ENCODE results near the gene HRCT1.
"Not testable (repeated sequence)": the region's sequence is repeated elsewhere in the genome, so short reads cannot be mapped to it uniquely, and the experiment has no call there.

HRCT1 gene

DNA sequence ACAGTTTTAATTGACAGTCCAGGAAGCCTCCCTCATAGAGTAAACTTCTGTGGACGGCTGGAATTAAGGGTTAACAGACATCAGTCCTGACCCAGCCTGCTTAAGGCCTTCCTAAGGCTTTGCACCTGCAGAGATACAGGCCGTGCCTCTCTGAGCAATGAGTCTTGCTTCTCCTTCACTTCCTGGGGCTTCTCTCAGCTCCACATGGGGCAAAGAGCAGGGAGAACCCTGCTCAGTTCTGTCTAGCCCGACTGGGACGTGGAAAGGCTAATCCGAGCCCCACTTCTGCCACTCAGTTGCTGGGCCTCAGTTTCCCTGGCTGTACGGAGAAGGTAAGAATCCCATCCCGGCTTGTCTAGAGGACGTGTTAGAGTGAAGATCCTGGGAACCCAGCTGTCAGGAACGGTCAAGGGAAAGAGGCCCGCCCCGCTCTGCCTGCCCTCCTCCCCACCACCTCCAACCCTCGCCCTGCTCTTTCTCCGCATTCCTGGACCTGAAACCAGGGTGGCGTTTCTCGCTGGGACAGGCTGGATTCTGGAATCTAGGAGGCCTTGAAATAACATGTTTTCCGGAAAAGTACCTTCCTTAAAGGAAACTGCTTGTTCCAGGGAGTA, 9.8 kb downstream of the HRCT1 start:
- DNase-seq (ENCODE audit: low read depth in 2 of 3, low spot score in 2 of 3): no peak

DNA sequence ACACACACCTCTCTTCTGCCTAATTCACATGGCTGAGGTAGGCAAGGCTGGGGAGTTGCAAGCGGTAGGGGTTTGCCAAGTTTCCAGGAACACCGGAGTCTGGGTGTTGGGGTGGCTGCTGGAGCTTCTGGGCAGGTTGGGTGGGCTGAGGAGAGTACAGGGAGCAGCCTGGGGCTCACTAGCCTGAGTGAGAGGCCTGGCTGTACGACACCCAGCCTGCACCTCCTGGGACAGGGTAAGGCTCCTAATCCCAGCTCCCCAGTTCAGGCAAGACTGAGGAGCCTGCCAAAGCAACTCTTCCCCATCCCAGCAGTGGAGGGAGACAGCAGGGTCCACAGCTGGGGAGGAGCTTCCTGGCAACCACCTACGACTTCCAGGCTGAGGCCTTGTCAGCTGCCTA, 11.3 kb downstream of the HRCT1 start:
- DNase-seq (ENCODE audit: low read depth in 2 of 3, low spot score in 2 of 3): no peak

DNA sequence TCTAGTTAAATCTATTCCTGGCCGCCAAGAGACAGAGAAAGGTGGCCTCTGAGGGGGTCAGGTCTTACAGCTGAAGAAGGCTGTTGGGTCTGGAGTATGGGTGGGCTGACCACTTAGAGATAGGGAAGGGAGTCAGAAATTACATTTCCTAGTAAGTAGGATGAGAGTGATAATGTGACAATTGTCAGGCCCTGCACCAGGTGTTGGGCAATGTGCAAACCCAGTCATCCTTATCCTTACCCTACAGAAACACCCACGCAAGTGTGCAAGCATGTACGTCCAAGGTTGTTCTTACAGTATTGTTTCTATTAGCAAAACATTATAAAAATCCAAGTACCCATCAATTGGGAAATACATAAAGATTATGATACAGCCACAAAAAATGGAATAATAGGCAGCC, 12.8 kb downstream of the HRCT1 start:
- no peak for DNase-seq (ENCODE audit: low read depth in 2 of 3, low spot score in 2 of 3)

DNA sequence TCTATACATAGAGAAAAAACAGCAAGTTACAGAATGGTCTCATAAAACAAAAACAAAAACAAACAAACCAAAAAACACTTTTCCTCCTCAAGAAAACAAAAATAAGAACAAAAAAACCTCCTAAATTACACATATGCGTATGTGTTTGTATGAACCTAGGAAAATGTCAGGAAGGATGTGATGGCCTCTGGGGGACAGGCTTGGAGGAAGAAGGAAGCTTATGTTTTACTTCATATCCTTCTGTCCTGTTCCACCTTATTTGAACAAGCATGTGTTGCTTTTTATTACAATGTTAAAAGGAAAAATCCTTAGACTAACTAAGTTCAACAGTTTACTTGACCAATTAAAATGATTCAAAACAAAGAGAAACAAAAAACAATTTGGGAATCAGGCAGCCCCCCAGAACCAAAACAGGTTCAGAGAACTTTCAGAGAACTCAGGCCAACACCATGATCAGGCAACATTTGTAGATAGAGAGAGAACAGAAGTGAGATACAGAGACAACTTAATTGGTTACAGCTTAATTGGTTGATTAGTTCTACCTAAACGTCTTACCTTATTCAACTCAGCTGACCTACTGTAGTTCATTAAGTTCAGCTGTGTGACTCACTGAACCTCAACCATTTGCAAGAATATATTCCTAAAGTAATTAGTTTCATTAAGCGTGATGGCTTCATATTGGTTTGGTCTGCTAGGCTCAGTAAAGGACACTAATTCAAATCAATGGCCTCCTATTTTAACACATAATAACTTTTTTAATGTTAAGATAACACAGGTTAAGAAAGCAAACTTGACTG, 13.4 kb downstream of the HRCT1 start:
- DNase-seq (ENCODE audit: low read depth in 2 of 3, low spot score in 2 of 3): no peak

DNA sequence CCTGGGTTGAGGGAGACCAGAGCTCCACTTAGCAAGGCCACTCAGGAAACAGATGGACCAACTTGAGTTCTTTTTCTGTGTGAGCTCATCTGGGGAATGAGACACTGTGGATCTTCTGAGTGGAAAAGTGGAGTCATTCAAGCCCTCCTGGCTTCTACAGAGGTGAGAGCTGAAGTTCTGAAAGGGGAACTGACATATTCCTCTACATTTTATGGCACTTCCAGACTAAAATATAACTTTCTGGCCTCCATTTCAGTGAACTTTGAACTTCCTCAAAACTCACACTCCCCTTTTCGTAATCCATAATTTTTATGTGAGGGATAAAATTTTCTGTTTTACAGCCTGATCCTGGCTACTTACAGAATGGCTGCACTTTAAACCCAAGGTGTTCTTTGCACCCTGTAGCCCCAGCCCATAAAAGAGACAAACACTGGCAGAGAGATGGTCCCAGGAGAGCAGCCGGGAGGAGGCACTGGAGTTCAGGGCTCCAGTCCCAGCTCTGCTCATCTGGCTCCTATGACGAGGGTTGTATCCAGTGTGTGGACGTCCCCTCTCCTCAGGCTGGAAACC, 14.1 kb downstream of the HRCT1 start:
- no peak for DNase-seq (ENCODE audit: low read depth in 2 of 3, low spot score in 2 of 3)

DNA sequence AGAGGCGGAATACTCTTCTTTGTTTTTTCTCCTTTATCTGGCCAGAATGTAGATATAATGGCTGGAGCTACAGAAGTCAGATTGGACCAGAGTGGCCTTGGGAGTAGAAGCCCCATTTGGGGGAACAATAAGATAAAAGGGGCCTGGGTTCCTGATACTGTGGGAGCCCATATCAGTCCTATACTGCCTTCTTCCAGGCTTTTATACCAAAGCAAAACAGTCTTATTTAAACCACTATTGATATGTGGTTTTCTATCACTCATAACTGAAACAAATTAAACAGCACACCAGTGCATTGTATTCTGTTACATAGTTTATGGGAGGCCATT, 17.6 kb downstream of the HRCT1 start:
- DNase-seq (ENCODE audit: low read depth in 2 of 3, low spot score in 2 of 3): no peak

DNA sequence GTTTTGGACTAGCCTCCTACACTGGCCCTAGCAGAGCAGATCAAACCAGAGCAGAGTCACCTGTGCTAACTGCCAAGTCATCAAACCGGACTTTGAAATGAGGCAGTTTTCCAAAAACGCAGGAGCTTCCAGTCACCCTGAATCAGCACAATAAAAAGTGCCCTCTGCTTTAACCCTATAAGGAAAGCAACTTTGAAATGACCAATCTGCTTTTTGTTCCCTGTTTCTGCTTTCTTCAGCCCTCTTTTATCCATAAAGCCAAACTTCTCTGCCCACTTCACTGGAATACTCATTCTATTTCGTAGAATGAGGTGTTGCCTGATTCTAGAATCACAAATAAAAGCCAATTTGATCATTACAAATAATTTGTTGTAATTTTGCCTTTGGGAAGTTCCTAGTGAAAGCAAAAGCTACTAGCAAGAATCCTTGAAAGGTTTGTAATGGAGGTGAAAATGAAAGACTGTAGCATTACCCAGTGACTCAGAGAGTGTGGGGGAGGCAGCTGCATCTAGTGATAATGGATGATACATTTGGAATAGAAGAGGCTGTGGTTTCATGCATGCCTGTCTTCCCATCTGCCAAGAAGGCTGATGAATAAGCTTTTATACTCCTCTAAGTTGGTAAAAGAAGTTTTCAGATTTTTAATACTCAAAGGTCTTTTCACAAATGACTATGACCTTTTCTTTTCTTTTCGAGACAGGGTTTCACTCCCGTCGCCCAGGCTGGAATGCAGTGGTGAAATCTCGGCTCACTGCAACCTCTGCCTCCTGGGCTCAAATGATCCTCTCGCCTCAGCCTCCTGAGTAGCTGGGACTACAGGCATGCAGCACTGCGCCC, 18.1 kb downstream of the HRCT1 start:
- DNase-seq (ENCODE audit: low read depth in 2 of 3, low spot score in 2 of 3): no peak

DNA sequence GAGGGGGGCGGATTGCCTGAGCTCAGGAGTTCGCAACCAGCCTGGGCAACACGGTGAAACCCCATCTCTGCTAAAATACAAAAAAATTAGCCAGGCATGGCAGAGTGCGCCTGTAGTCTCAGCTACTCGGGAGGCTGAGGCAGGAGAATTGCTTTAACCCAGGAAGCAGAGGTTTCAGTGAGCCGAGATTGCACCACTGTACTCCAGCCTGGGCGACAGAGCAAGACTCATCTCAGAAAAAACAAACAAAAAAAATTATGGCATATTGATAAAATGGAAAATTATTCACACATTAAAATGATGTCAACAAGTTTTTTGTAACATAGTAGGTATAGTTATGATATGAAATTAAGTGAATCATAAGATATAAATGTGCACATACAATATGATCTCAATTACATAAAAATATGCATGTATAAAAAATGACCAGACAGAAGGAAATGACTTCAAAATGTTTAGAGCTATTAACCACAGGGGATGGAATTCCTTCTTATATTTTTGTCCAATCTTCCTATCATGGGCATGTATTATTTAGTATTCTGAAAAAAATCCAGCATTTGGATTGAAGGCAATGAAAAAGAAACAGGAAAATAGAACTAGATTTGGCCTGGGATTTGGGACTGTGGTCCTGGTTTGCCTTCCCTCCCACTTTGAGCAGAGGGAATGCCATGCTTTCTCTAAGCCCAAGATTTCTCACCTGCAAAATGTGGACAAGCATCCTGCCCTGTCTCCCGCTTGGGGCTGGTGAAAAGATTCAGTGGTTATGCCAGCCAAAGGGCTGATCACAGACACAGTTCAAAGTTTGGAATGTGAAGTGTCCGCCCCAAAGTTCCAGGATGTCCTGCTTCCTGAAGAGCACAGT, 22.8 kb downstream of the HRCT1 start:
- no peak for DNase-seq (ENCODE audit: low read depth in 2 of 3, low spot score in 2 of 3)

DNA sequence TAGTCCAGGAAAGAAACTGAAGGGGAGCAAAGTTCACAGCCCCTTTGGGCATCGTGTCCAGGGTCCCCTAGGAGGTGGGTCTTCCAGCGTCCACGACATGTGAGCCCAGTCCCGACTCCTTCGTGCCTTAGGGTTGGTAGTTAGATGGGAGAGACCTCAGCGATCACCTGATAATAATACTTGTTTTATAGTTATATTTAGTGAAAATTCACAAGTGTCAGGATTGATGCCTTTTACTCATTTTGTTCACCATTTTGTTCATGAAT, 23.4 kb downstream of the HRCT1 start:
- DNase-seq (ENCODE audit: low read depth in 2 of 3, low spot score in 2 of 3): no peak

DNA sequence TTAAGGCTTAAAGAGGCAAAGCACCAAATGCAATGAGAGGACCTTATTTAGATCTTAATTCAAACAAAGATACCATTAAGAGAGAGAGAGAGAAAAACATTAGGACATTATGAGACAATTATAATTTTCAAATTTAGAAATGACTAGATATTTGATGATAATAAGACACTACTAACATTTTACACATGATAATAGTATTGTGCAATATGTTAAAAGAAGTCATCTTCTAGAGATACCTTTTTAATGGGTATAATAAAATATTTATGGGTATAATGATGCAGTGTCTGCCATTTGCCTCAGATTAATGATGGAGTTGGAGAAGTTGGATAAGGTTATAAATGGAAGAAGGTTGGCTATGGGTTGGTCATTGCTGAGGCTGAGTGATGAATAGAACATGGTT, 24.5 kb downstream of the HRCT1 start:
- DNase-seq (ENCODE audit: low read depth in 2 of 3, low spot score in 2 of 3): no peak

DNA sequence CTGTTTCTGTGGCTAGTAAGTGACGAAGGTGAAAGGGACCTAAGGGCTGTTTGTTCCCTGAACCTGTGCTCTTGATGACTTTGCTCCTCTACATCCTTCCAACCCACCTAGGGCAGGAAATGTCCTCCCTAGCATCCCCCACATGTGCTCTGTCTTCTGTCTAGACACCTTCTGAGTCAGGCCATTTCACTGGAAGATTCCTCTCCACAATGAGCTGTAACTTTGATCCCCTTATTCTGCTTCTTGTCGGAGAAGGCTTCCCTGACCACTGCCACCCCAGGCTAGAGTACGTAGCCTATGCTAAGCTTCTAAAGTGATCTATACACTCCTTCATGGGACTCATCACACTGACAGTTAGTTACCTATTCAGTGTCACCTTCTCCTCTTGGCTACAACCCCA, 25.0 kb downstream of the HRCT1 start:
- no peak for DNase-seq (ENCODE audit: low read depth in 2 of 3, low spot score in 2 of 3)

DNA sequence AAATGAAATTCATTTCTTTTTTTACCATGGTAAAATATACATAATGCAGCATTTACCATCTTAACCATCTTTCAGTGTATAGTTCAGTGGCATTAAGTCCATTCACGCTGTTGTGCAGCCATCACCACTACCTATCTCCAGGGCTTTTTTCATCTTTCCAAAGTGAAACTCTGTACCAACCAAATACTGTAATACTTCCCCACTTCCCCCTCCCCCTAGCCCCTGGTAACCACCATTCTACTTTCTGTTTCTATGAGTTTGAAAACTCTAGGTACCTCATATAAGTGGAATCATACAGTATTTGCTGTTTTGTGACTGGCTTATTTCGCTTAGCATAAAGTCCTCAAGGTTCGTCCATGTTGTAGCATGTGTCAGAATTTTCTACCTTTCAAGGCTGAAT, 26.7 kb downstream of the HRCT1 start:
- DNase-seq (ENCODE audit: low read depth in 2 of 3, low spot score in 2 of 3): no peak

DNA sequence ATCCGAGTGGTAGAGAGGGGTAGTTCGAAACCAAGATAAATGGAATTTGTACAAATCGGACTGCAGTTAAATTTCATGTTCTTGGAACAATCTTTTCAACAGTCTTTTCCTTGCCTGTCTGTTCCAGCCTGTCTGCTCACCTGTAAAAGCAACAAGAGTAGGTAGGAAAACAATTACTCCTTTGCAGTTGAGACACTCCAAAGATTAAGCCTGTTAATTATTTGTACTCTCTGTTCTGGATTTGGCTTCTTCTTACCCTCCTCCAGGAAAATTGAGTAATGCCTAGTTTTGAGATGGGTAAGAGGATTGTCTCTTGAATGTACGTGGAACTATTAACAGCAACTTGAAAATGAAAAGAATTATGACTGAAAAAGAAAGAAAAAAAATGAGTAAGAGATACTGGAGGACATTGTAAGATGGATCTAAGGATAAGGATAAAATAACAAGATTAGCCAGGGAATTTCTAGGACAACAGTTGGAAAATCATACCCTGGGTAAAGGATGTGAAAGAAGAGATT, 27.6 kb downstream of the HRCT1 start:
- DNase-seq (ENCODE audit: low read depth in 2 of 3, low spot score in 2 of 3): no peak

DNA sequence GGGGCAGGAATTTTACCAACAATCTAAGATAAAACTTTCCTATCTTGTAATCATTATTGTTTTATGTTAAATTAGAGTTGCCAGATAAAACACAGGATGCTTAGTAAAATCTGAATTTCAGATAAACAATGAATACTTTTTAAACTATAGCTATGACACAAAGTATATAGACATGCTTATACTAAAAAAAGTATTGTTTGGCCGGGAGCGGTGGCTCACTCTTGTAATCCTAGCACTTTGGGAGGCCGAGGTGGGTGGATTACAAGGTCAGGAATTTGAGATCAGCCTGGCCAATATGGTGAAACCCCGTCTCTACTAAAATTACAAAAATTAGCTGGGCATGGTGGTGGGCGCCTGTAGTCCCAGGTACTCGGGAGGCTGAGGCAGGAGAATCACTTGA, 28.1 kb downstream of the HRCT1 start:
- not testable (repeated sequence) for DNase-seq (ENCODE audit: low read depth in 2 of 3, low spot score in 2 of 3)

DNA sequence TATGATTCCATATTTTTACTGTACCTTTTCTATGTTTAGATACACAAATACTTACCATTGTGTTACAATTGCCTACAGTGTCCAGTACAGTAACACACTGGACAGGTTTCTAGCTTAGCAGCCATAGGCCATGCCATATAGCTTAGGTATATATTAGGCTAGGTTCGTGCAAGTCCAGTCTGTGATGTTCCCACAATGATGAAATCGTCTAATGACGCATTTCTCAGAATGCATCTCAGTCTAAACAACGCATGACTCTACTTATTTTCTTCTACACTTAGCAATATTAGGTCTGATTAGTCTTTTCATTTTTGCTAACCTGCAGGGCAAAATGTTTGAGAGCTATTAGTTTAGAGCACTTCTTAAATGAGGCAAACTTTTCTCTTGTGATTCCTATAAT, 29.3 kb downstream of the HRCT1 start:
- no peak for DNase-seq (ENCODE audit: low read depth in 2 of 3, low spot score in 2 of 3)

DNA sequence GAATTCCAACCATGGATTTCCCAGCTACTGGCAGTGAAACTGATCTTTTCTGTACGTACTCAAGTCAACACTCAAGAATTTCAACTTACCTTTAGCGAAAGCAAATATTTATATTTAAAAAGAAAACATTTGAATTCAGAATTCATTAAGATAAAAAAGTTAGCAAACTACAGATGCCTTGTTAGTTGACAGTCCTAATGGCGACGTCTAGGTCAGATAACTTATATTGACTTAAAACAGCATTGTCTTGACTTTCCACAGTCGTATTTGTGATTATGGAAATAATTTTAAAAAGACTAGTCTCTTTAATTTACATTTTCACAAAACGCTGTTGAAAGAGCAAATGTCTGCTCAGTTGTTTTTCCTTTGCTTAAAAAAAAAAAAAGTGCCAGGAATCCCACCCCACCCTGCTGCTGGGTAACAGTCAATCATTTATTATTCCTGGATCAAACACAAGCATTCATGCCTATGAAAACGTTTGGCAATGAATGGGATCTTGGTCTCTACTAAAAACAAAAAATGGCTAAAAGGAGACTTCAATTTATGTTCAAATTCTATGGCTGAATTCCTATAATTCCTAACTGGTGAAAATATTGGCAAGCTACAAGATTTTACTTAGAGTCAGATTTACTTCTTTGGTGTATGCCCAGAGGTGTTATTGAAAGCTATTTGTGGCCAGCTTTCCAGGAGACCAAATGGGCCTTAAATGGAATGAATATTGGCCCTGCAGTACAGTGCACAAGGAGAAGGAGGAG, 29.9 kb downstream of the HRCT1 start:
- no peak for DNase-seq (ENCODE audit: low read depth in 2 of 3, low spot score in 2 of 3)

DNA sequence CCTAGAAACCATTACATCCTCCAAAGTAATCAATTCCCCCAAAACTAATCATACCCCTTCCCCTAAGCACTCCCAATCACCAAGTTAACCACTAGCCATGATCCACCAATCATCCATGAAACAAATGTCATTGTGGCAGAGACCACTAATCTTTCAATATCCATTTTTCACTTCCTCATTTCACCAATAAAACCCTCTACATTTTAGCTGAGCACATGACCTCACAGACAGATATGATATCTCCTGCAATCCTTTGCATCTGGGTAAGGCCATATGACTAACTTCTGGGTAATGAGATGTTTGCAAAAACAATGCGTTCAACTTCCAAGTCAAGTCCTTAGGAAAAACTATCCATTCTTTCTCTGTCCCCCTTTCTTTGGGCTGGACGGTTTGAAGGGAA, 31.2 kb downstream of the HRCT1 start:
- DNase-seq (ENCODE audit: low read depth in 2 of 3, low spot score in 2 of 3): no peak

DNA sequence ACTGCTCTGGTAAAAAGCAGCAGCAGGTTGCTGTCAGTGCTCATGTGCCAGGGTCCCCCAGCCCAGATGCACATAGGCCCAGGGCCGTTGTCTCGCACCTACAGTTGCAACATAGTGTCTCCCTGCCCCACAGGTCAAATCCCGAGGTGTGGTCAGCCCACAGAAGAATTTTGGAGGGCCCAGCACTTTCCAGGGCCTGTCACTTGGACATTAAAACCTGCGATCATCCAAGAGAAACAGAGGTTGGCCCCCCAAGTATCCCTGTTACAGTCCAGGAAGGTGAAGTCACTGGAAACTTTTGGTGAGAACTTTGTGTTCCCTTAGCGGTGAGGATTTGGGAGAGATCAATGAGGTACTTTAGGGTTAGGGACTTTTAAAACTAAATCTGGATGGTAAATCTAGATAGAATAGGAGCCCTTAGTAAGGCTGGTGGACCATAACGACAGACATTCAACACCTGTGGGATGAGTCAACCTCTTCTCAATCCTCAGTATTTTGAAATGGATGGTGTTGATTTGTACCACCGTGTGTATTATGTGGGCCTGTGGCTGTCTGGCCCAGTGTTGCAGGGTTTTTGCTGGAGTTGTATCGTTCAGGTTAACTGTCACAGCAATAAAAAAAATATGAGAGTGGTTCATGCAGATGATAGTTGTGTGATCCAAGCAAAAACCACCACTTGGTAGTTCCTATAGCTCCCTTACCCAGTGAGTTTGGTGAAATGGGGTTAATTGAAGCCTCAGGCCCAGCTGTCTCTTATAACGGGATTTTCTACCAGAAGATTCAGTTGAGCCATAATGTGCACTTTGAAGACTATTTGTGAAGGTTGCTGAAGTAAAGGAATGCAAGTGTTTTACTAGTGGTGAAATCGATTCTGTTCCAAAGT, 32.7 kb downstream of the HRCT1 start:
- DNase-seq (ENCODE audit: low read depth in 2 of 3, low spot score in 2 of 3): no peak

DNA sequence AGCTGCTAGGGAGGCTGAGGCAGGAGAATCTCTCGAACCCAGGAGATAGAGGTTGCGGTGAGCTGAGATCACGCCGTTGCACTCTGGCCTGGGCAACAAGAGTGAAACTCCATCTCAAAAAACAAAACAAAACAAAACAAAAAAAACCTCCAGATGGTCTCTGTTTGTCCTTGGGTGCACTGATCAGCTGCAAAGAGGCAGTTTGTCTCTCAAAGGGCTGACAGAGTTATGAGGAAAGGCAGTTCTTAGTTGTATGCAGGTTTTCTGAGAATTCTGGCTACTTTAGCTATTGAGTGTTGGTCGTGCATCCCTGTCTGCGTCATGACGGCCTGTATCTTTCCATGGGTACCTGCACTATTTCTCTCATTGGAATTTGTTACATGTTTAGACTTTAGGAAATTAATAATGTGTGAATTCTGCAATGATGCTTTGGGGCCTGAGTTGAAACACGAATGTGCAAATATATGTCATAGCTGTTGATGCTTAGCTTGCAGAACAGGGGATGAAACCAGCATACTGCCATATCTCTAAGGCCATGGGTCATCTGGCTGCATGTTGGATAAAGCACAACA, 33.8 kb downstream of the HRCT1 start:
- no peak for DNase-seq (ENCODE audit: low read depth in 2 of 3, low spot score in 2 of 3)

All from activated CD8-positive, alpha-beta memory T cell treated with anti-CD3 and anti-CD28 coated beads for 48 hours (primary cell).